WTC11 (cell line): Measurements from ENCODE around the gene DALRD3. TPM values are rescaled to one million over a fixed set of nuclear protein-coding genes. Genes with fewer than 3 reads are reported as not detected.

Source experiments
- ATAC-seq: fragments of 200-7000 bp; cut with Tn5 transposase; 2 replicates; pipeline ENCODE4 v1.10.0; 2021; ENCODE audit warnings: mild to moderate bottlenecking, moderate library complexity
- CTCF ChIA-PET: fragments of 300-600 bp; sonication (Branson Sonifier 250); formaldehyde crosslinking; loops from one replicate; lab custom pipeline; 2021; ENCODE audit warnings: antibody characterized with exemption; lab: Charles Lee
- POLR2A ChIA-PET: fragments of 350-600 bp; sonication (Branson Sonifier 250); formaldehyde crosslinking; loops from one replicate; lab custom pipeline; 2021; ENCODE audit warnings: antibody characterized with exemption; lab: Charles Lee
- DNase-seq: peaks from one replicate; pipeline ENCODE4 v3.0.0; 2021; ENCODE audit warnings: low spot score
- H3K27ac Mint-ChIP-seq: 2 replicates; pipeline ENCODE4 v1.8.0; 2021; ENCODE audit warnings: mixed read lengths
- H3K27me3 Mint-ChIP-seq: 2 replicates; pipeline ENCODE4 v1.8.0; 2021; ENCODE audit warnings: low read depth, mild to moderate bottlenecking, moderate library complexity, mixed read lengths
- H3K36me3 Mint-ChIP-seq: 2 replicates; pipeline ENCODE4 v1.8.0; 2021; ENCODE audit warnings: mixed read lengths
- H3K4me1 Mint-ChIP-seq: 2 replicates; pipeline ENCODE4 v1.8.0; 2022; ENCODE audit warnings: mixed read lengths
- H3K4me3 Mint-ChIP-seq: 2 replicates; pipeline ENCODE4 v1.8.0; 2021; ENCODE audit warnings: mild to moderate bottlenecking, moderate library complexity, mixed read lengths
- H3K9me3 Mint-ChIP-seq: 2 replicates; pipeline ENCODE4 v1.8.0; 2021; ENCODE audit warnings: mixed read lengths
- ELF4 ChIP-seq: sonication (generic); formaldehyde crosslinking; IDR thresholded peaks from 2 replicates; pipeline ENCODE4 v1.8.1; 2022; ENCODE audit warnings: low read depth, mild to moderate bottlenecking, moderate library complexity, missing genetic modification reagents
- ESRRA ChIP-seq: sonication (generic); formaldehyde crosslinking; IDR thresholded peaks from 2 replicates; pipeline ENCODE4 v1.8.1; 2022; ENCODE audit warnings: mild to moderate bottlenecking, missing genetic modification reagents, borderline replicate concordance
- HMGA2 ChIP-seq: fragments of 250-450 bp; sonication (Bioruptor Pico); IDR thresholded peaks from 2 replicates; pipeline ENCODE4 v1.4.0; 2021; ENCODE audit warnings: mild to moderate bottlenecking, moderate library complexity
- JAZF1 ChIP-seq: fragments of 250-450 bp; sonication (Bioruptor Pico); IDR thresholded peaks from 2 replicates; pipeline ENCODE4 v1.9.0; 2021; ENCODE audit warnings: moderate library complexity, mild to moderate bottlenecking, inconsistent platforms
- KAT7 ChIP-seq: sonication (generic); formaldehyde crosslinking; IDR thresholded peaks from 2 replicates; pipeline ENCODE4 v1.8.1; 2023; ENCODE audit warnings: missing genetic modification reagents, mild to moderate bottlenecking, borderline replicate concordance
- NFATC4 ChIP-seq: fragments of 250-450 bp; sonication (Bioruptor Pico); IDR thresholded peaks from 2 replicates; pipeline ENCODE4 v1.9.0; 2021; ENCODE audit warnings: mild to moderate bottlenecking
- NFYB ChIP-seq: sonication (generic); formaldehyde crosslinking; conservative IDR thresholded peaks from 2 replicates; pipeline ENCODE4 v1.8.0; 2022; ENCODE audit warnings: low read depth, missing genetic modification reagents
- NR2C2 ChIP-seq: sonication (generic); formaldehyde crosslinking; IDR thresholded peaks from 2 replicates; pipeline ENCODE4 v1.8.0; 2022; ENCODE audit warnings: mild to moderate bottlenecking, missing genetic modification reagents
- RORB ChIP-seq: fragments of 250-450 bp; sonication (Bioruptor Pico); IDR thresholded peaks from 2 replicates; pipeline ENCODE4 v1.9.0; 2021; ENCODE audit warnings: mild to moderate bottlenecking
- SOX15 ChIP-seq: fragments of 250-450 bp; sonication (Bioruptor Pico); IDR thresholded peaks from 2 replicates; pipeline ENCODE4 v1.9.0; 2021; ENCODE audit warnings: mild to moderate bottlenecking
- ZBTB21 ChIP-seq: sonication (generic); formaldehyde crosslinking; IDR thresholded peaks from 2 replicates; pipeline ENCODE4 v1.8.1; 2023; ENCODE audit warnings: mild to moderate bottlenecking, missing genetic modification reagents, borderline replicate concordance
- total RNA-seq: library from RNA; stranded (reverse); gene quantifications from 3 replicates; pipeline ENCODE4 v1.2.3, GENCODE V29; 2021
- TF ChIP-seq, protein P1 (sequence below): sonication (generic); formaldehyde crosslinking; IDR thresholded peaks from 2 replicates; pipeline ENCODE4 v1.8.0; 2023; ENCODE audit warnings: missing genetic modification reagents
- TF ChIP-seq, protein P2 (sequence below): fragments of 250-450 bp; sonication (Bioruptor Pico); IDR thresholded peaks from 2 replicates; pipeline ENCODE4 v1.9.0; 2021; ENCODE audit warnings: mild to moderate bottlenecking
- TF ChIP-seq, protein P3 (sequence below): sonication (generic); formaldehyde crosslinking; IDR thresholded peaks from 2 replicates; pipeline ENCODE4 v1.8.1; 2023; ENCODE audit warnings: mild to moderate bottlenecking, missing genetic modification reagents, moderate library complexity
- TF ChIP-seq, protein P4 (sequence below): sonication (generic); formaldehyde crosslinking; IDR thresholded peaks from 2 replicates; pipeline ENCODE4 v1.8.1; 2023; ENCODE audit warnings: mild to moderate bottlenecking, missing genetic modification reagents, borderline replicate concordance
- TF ChIP-seq, protein P5 (sequence below): fragments of 250-450 bp; sonication (Bioruptor Pico); IDR thresholded peaks from 2 replicates; pipeline ENCODE4 v1.9.0; 2021; ENCODE audit warnings: mild to moderate bottlenecking
- TF ChIP-seq, protein P6 (sequence below): sonication (generic); formaldehyde crosslinking; IDR thresholded peaks from 2 replicates; pipeline ENCODE4 v1.8.1; 2022; ENCODE audit warnings: low read depth, mild to moderate bottlenecking, moderate library complexity, missing genetic modification reagents, borderline replicate concordance
- TF ChIP-seq, protein P7 (sequence below): sonication (generic); formaldehyde crosslinking; IDR thresholded peaks from 2 replicates; pipeline ENCODE4 v1.8.0; 2022; ENCODE audit warnings: mild to moderate bottlenecking, missing genetic modification reagents
- TF ChIP-seq, protein P8 (sequence below): sonication (generic); formaldehyde crosslinking; IDR thresholded peaks from 2 replicates; pipeline ENCODE4 v1.8.1; 2023; ENCODE audit warnings: mild to moderate bottlenecking, moderate library complexity, missing genetic modification reagents

The DALRD3 gene
- total RNA-seq, 1 experiment from 2014 or later = 41.4 TPM

DNA sequence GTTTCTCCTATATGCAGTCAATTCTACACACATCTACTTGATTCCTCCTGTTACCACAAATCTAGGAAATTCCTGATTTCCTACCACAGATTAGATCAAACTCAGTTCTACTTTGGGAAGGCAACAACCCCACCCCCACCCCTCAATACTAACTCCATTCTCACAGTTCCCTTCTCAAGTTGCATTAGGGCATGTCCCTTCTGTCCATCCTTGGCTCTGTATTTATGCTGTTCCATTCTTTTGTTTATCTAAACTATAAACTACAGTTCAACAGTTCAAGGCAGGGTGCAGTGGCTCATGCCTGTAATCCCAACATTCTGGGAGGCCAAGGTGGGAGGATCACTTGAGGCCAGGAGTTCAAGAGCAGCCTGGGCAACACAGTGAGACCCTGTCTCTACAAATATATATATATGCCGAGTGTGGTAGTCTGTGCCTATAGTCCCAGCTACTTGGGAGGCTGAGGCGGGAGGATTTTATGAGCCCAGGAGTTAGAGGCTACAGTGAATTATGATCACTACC, 36.0 kb upstream of the DALRD3 start:
- ChIA-PET POLR2A (no interaction called here), CTCF (interaction anchor here (0.6 kb wide), 1 partner anchor 8 kb away, joined by 4 read pairs; no protein-coding TSS in a partner anchor)
- TF ChIP-seq, protein P1, sequence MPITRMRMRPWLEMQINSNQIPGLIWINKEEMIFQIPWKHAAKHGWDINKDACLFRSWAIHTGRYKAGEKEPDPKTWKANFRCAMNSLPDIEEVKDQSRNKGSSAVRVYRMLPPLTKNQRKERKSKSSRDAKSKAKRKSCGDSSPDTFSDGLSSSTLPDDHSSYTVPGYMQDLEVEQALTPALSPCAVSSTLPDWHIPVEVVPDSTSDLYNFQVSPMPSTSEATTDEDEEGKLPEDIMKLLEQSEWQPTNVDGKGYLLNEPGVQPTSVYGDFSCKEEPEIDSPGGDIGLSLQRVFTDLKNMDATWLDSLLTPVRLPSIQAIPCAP (CRISPR knock-in tag) = no peak
- TF ChIP-seq, protein P2, sequence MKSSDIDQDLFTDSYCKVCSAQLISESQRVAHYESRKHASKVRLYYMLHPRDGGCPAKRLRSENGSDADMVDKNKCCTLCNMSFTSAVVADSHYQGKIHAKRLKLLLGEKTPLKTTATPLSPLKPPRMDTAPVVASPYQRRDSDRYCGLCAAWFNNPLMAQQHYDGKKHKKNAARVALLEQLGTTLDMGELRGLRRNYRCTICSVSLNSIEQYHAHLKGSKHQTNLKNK (CRISPR knock-in tag) = no peak
- no peak for TF ChIP-seq SOX15 (CRISPR knock-in tag)
- no peak for TF ChIP-seq ESRRA (CRISPR knock-in tag)
- TF ChIP-seq, protein P3, sequence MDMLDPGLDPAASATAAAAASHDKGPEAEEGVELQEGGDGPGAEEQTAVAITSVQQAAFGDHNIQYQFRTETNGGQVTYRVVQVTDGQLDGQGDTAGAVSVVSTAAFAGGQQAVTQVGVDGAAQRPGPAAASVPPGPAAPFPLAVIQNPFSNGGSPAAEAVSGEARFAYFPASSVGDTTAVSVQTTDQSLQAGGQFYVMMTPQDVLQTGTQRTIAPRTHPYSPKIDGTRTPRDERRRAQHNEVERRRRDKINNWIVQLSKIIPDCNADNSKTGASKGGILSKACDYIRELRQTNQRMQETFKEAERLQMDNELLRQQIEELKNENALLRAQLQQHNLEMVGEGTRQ = no peak
- TF ChIP-seq RORB (CRISPR knock-in tag) = no peak
- no peak for TF ChIP-seq NFYB (CRISPR knock-in tag)
- no peak for TF ChIP-seq HMGA2
- TF ChIP-seq, protein P4, sequence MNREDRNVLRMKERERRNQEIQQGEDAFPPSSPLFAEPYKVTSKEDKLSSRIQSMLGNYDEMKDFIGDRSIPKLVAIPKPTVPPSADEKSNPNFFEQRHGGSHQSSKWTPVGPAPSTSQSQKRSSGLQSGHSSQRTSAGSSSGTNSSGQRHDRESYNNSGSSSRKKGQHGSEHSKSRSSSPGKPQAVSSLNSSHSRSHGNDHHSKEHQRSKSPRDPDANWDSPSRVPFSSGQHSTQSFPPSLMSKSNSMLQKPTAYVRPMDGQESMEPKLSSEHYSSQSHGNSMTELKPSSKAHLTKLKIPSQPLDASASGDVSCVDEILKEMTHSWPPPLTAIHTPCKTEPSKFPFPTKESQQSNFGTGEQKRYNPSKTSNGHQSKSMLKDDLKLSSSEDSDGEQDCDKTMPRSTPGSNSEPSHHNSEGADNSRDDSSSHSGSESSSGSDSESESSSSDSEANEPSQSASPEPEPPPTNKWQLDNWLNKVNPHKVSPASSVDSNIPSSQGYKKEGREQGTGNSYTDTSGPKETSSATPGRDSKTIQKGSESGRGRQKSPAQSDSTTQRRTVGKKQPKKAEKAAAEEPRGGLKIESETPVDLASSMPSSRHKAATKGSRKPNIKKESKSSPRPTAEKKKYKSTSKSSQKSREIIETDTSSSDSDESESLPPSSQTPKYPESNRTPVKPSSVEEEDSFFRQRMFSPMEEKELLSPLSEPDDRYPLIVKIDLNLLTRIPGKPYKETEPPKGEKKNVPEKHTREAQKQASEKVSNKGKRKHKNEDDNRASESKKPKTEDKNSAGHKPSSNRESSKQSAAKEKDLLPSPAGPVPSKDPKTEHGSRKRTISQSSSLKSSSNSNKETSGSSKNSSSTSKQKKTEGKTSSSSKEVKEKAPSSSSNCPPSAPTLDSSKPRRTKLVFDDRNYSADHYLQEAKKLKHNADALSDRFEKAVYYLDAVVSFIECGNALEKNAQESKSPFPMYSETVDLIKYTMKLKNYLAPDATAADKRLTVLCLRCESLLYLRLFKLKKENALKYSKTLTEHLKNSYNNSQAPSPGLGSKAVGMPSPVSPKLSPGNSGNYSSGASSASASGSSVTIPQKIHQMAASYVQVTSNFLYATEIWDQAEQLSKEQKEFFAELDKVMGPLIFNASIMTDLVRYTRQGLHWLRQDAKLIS (CRISPR knock-in tag) = no peak
- TF ChIP-seq, protein P5, sequence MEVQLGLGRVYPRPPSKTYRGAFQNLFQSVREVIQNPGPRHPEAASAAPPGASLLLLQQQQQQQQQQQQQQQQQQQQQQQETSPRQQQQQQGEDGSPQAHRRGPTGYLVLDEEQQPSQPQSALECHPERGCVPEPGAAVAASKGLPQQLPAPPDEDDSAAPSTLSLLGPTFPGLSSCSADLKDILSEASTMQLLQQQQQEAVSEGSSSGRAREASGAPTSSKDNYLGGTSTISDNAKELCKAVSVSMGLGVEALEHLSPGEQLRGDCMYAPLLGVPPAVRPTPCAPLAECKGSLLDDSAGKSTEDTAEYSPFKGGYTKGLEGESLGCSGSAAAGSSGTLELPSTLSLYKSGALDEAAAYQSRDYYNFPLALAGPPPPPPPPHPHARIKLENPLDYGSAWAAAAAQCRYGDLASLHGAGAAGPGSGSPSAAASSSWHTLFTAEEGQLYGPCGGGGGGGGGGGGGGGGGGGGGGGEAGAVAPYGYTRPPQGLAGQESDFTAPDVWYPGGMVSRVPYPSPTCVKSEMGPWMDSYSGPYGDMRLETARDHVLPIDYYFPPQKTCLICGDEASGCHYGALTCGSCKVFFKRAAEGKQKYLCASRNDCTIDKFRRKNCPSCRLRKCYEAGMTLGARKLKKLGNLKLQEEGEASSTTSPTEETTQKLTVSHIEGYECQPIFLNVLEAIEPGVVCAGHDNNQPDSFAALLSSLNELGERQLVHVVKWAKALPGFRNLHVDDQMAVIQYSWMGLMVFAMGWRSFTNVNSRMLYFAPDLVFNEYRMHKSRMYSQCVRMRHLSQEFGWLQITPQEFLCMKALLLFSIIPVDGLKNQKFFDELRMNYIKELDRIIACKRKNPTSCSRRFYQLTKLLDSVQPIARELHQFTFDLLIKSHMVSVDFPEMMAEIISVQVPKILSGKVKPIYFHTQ (CRISPR knock-in tag) = no peak
- TF ChIP-seq KAT7 = no peak
- TF ChIP-seq, protein P6, sequence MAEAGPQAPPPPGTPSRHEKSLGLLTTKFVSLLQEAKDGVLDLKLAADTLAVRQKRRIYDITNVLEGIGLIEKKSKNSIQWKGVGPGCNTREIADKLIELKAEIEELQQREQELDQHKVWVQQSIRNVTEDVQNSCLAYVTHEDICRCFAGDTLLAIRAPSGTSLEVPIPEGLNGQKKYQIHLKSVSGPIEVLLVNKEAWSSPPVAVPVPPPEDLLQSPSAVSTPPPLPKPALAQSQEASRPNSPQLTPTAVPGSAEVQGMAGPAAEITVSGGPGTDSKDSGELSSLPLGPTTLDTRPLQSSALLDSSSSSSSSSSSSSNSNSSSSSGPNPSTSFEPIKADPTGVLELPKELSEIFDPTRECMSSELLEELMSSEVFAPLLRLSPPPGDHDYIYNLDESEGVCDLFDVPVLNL (CRISPR knock-in tag) = no peak
- no peak for TF ChIP-seq NFATC4 (CRISPR knock-in tag)
- TF ChIP-seq ELF4 (CRISPR knock-in tag) = no peak
- no peaks in the 10 kb centered on the region for H3K9me3 Mint-ChIP-seq
- H3K4me1 Mint-ChIP-seq = no peaks in the 10 kb centered on the region
- ATAC-seq (no peak), DNase-seq (no peak)
- H3K36me3 Mint-ChIP-seq = peaks cover 61% of the 10 kb centered on the region
- H3K27ac Mint-ChIP-seq = no peak overlapping the region
- no peak overlapping the region for H3K4me3 Mint-ChIP-seq
- H3K27me3 Mint-ChIP-seq = no peaks in the 10 kb centered on the region

DNA sequence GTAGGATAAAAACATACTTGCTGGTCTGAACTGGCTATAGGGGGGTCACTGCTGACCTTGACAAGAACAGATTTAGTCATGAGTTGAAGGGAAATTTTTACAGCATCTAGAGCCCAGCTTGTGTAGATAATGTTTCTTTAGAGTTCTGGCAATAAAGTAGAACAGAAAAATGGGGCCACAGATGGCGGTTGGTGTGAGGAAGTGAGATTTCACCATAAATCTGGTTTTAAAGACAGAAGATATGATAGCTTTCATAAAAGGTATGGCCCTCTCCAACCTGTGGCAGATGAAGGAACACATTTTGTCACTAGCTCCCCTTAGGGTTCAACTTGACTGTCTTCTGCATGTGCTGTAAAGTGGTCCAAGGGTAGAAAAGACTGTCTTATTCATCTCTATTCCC, 35.2 kb upstream of the DALRD3 start:
- CTCF ChIA-PET = no interaction called here
- DNase-seq (no peak), ATAC-seq (no peak)
- no peaks in the 10 kb centered on the region for H3K27me3 Mint-ChIP-seq
- H3K27ac Mint-ChIP-seq = no peak overlapping the region
- no peaks in the 10 kb centered on the region for H3K4me1 Mint-ChIP-seq
- H3K36me3 Mint-ChIP-seq = peaks cover 65% of the 10 kb centered on the region
- POLR2A ChIA-PET = no interaction called here
- H3K9me3 Mint-ChIP-seq = no peaks in the 10 kb centered on the region
- no peak overlapping the region for H3K4me3 Mint-ChIP-seq
- no peak for TF ChIP-seq ZBTB21 (CRISPR knock-in tag)
- TF ChIP-seq, protein P7, sequence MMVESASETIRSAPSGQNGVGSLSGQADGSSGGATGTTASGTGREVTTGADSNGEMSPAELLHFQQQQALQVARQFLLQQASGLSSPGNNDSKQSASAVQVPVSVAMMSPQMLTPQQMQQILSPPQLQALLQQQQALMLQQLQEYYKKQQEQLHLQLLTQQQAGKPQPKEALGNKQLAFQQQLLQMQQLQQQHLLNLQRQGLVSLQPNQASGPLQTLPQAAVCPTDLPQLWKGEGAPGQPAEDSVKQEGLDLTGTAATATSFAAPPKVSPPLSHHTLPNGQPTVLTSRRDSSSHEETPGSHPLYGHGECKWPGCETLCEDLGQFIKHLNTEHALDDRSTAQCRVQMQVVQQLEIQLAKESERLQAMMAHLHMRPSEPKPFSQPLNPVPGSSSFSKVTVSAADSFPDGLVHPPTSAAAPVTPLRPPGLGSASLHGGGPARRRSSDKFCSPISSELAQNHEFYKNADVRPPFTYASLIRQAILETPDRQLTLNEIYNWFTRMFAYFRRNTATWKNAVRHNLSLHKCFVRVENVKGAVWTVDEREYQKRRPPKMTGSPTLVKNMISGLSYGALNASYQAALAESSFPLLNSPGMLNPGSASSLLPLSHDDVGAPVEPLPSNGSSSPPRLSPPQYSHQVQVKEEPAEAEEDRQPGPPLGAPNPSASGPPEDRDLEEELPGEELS (CRISPR knock-in tag) = no peak
- no peak for TF ChIP-seq ESRRA (CRISPR knock-in tag)
- TF ChIP-seq HMGA2 = no peak
- no peak for TF ChIP-seq SOX15 (CRISPR knock-in tag)
- TF ChIP-seq NR2C2 (CRISPR knock-in tag) = no peak
- no peak for TF ChIP-seq JAZF1 (CRISPR knock-in tag)
- TF ChIP-seq, protein P8, sequence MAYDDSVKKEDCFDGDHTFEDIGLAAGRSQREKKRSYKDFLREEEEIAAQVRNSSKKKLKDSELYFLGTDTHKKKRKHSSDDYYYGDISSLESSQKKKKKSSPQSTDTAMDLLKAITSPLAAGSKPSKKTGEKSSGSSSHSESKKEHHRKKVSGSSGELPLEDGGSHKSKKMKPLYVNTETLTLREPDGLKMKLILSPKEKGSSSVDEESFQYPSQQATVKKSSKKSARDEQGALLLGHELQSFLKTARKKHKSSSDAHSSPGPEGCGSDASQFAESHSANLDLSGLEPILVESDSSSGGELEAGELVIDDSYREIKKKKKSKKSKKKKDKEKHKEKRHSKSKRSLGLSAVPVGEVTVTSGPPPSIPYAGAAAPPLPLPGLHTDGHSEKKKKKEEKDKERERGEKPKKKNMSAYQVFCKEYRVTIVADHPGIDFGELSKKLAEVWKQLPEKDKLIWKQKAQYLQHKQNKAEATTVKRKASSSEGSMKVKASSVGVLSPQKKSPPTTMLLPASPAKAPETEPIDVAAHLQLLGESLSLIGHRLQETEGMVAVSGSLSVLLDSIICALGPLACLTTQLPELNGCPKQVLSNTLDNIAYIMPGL (CRISPR knock-in tag) = no peak
